Bronchial epithelial cell (primary cell): Measurements from ENCODE around the gene CNNM4. TPM values are rescaled to one million over a fixed set of nuclear protein-coding genes. Genes with fewer than 3 reads are reported as not detected.

ENCODE experiments used
- DNase-seq: peaks from one replicate; pipeline ENCODE4 v3.0.0-alpha.2; 2010; ENCODE audit warnings: low read depth
- FAIRE-seq: peaks from 2 replicates; lab custom pipeline; 2011; peaks lifted over from hg19 to GRCh38; lab: Jason Lieb, UNC
- H3K27me3 ChIP-seq: 2 replicates; pipeline ENCODE4 v1.5.1; 2011; ENCODE audit warnings: low read length; ENCODE audit not compliant: control insufficient read depth, insufficient read depth
- H3K36me3 ChIP-seq: 2 replicates; pipeline ENCODE4 v1.5.1; 2011; ENCODE audit warnings: low read length; ENCODE audit not compliant: control insufficient read depth, insufficient read depth
- H3K4me3 ChIP-seq: 2 replicates; pipeline ENCODE4 v1.5.1; 2011; ENCODE audit warnings: mild to moderate bottlenecking, low read depth, low read length, control low read depth
- total RNA-seq: library from RNA; depleted of rRNA; stranded (reverse); fragments of >200 nt; gene quantifications from 2 replicates; pipeline ENCODE4 v1.2.1, GENCODE V29; 2014
- TF ChIP-seq, protein P1 (sequence below): IDR thresholded peaks from 2 replicates; pipeline ENCODE4 v1.5.1; 2011; ENCODE audit warnings: mild to moderate bottlenecking, moderate library complexity, low read length, control low read depth, inconsistent platforms; ENCODE audit not compliant: insufficient read depth, severe bottlenecking

The CNNM4 gene
- total RNA-seq, 1 donor from 2014 or later = 3.4 TPM

DNA sequence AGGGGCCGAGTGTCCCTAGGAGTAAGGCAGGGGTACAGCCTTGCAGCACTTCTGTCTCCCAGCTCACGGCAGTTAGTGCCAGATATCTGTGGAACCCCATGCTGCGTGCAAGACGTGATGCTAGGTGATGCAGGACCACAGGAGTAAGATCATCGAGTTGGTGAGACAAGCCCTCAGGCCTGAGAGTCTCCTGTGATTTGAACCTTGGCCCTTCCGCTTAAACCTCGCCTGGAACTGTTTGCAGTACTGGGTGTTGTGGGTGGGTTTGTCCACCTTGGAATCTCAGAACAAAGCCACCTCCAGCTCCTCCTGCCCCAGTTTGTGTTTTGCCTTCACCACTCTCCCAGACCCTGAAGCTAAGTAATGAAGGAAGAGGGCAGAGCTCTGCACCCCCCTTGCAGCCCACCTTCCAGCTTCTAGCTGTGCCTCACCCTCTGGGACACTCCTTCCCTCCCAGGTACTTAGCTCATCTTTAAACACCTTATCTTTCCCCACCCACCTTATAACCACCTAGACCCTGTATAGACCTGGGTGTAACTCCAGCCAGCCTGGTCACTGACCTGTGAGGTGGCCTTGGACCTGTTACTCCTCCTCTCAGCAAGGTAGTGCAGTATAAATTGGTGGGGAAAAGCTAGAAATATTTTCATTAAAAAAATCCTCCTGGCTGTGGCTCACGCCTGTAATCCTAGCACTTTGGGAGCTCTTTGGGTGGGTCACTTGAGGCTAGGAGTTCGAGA is 6.6 kb downstream of the CNNM4 start:
- DNase-seq (no peak), FAIRE-seq (no peak)
- TF ChIP-seq, protein P1, sequence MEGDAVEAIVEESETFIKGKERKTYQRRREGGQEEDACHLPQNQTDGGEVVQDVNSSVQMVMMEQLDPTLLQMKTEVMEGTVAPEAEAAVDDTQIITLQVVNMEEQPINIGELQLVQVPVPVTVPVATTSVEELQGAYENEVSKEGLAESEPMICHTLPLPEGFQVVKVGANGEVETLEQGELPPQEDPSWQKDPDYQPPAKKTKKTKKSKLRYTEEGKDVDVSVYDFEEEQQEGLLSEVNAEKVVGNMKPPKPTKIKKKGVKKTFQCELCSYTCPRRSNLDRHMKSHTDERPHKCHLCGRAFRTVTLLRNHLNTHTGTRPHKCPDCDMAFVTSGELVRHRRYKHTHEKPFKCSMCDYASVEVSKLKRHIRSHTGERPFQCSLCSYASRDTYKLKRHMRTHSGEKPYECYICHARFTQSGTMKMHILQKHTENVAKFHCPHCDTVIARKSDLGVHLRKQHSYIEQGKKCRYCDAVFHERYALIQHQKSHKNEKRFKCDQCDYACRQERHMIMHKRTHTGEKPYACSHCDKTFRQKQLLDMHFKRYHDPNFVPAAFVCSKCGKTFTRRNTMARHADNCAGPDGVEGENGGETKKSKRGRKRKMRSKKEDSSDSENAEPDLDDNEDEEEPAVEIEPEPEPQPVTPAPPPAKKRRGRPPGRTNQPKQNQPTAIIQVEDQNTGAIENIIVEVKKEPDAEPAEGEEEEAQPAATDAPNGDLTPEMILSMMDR = no peak
- Histone ChIP-seq H3K27me3 (no peaks in the 10 kb centered on the region), H3K4me3 (no peak overlapping the region), H3K36me3 (no peaks in the 10 kb centered on the region)

DNA sequence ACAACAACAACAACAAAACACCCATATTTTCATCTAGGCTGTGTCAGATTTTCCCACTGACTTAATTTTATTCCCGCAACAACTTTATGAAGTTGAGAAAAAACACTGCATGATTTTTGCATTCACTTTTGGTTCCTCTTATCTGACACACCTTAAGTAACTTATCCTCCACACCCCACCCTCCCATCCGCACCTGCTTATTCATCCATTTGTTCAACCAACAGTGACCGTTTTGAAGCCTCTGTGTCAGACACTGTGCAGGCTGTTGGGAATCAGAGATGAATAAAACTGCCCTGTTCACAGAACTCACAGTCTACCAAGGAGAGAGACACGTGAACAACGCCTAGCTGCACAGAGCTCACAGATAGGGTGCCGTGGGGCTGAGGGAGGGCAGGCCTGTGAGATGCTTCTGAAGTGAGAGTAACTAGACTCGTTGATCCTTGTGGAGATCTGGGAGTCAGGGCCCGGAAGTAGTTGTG is 7.4 kb downstream of the CNNM4 start:
- DNase-seq = peak; percentile 26
- no peak for FAIRE-seq
- TF ChIP-seq, protein P1 = no peak

DNA sequence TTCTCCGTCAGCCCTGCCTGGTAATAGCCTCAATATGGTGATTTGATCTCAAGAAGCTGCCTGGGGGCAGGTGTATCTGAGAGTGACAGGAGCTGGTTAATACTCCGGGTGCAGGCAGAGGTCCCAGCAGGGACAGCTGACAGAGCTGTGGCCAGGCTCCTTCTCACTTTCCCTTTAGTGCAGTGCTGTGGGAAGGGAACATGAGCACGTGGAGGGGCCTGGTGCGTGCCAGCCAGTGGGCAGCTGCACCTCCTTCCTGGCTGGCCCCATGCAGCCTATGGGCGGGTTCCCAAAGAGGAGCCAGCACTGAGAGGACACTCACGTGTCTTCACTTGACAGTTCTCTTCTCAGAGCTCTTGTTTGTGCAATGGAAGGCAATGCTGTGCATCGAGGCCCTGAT is 9.1 kb downstream of the CNNM4 start:
- peak; percentile 60 for FAIRE-seq
- TF ChIP-seq, protein P1 = no peak
- H3K27me3 ChIP-seq = no peaks in the 10 kb centered on the region

More for the DNA sequence above, 7.4 kb downstream of the CNNM4 start:
- H3K4me3 ChIP-seq = no peak overlapping the region
- H3K27me3 ChIP-seq = no peaks in the 10 kb centered on the region
- no peaks in the 10 kb centered on the region for H3K36me3 ChIP-seq

DNA sequence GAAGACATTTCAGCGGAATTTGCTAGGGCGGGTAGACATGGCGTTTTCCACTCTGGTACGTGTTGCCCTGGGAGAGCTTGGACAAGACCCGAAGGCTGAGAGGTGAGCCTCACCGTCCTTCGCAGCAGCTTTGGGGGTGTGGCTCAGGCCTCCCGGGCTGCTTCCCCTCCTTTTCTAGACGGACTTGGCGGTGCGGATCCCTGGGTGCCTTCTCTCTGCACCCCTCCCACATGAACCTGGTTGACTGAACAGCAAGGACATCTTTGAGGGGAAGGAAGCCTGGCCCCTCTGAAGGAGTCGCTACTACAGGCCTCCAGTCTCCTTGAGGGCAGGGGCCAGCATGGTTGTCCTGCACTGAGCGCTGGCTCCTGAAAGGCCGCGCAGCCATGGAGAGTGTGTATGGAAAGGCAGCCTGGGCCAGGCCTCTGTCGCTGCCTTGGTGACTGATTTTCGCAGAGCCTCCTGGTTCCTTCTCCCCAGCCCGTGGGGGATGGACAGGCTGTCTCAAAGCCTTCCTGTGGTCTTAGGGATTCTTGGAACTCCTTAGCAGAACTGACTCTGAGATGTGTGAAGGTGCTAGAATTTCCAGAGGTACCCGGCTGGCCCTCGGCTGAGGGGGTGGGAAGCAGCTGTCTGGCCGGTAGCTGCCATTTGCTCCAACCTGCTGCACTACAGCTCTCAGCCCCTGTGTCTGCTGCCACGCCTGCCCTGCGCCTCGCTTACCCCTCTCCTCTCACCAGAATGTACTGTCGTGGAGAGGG is 9.9 kb downstream of the CNNM4 start:
- TF ChIP-seq, protein P1 = no peak

More for the DNA sequence above, 9.1 kb downstream of the CNNM4 start:
- DNase-seq = no peak
- Histone ChIP-seq H3K36me3 (no peaks in the 10 kb centered on the region), H3K4me3 (no peak overlapping the region)

DNA sequence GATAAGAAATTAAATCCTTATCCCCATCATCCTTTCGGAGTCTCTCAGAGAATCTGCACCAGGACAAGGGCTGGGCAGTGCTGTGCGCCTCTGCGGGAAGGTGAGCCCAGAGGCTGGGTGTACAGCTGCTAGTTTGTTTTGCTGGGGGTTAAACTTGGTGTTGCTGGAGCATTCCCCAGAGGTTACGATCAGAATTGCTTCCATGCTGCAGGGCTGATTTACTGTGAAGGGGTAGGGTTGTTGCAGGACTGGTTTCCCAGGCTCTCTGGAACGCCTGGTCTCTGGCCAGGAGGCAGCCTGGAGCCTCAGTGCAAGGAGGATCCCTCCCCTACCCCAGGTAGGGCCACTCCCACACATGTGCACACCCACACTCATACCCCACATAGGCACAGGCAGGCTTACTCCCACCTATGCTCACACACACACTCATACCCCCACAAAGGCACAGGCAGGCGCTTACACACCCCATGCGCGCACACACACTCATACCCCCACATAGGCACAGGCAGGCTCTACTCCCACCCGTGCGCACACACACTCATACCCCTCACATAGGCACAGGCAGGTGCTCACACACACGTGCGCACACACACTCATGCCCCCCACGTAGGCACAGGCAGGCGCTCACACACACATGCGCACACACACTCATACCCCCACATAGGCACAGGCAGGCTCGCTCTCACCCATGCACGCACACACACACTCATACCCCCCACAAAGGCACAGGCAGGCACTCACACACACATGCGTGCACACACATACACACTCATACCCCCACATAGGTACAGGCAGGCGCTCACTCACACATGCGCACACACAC is 11.3 kb downstream of the CNNM4 start:
- Histone ChIP-seq H3K36me3 (no peaks in the 10 kb centered on the region), H3K4me3 (no peak overlapping the region), H3K27me3 (no peaks in the 10 kb centered on the region)
- peak; percentile 72 for DNase-seq
- TF ChIP-seq, protein P1 = peak; percentile 46
- FAIRE-seq = peak; percentile 95

More for the DNA sequence above, 9.9 kb downstream of the CNNM4 start:
- no peak overlapping the region for H3K4me3 ChIP-seq
- no peaks in the 10 kb centered on the region for H3K27me3 ChIP-seq
- no peaks in the 10 kb centered on the region for H3K36me3 ChIP-seq
- DNase-seq = no peak
- FAIRE-seq = no peak
